GM12878 (cell line): ENCODE measurements around the gene IDH3G. TPM values are rescaled to one million over a fixed set of nuclear protein-coding genes. Genes with fewer than 3 reads are reported as not detected.
"Not testable (repeated sequence)": the region's sequence is repeated elsewhere in the genome, so short reads cannot be mapped to it uniquely, and the experiment has no call there.

Experiments
- ATAC-seq: fragments of 200-7000 bp; cut with Tn5 transposase; 3 replicates; pipeline ENCODE4 v1.9.1; 2020; ENCODE audit warnings: mild to moderate bottlenecking, moderate library complexity
- BruUV-seq: library from RNA; stranded (reverse); fragments of 400-500 nt; replicated peaks from 2 replicates; lab custom pipeline; 2021; lab: Mats Ljungman, UMichigan
- CTCF ChIA-PET: fragments of 300-600 bp; sonication (Branson Sonifier 250); formaldehyde crosslinking; extraction: SDS; loops from one replicate; lab custom pipeline; 2021; ENCODE audit warnings: inconsistent platforms; lab: Yijun Ruan, JAX
- POLR2A ChIA-PET: fragments of 350-600 bp; formaldehyde crosslinking; extraction: SDS; loops from one replicate; lab custom pipeline; 2021; ENCODE audit warnings: inconsistent platforms; lab: Charles Lee
- RAD21 ChIA-PET: fragments of 300-600 bp; sonication (Branson Sonifier 250); formaldehyde crosslinking; loops from one replicate; lab custom pipeline; 2023; ENCODE audit warnings: antibody characterized with exemption; ENCODE audit not compliant: unreplicated experiment; lab: Charles Lee
- SMC1A ChIA-PET: fragments of 300-600 bp; sonication (Branson Sonifier 250); formaldehyde crosslinking; loops from one replicate; lab custom pipeline; 2023; ENCODE audit not compliant: unreplicated experiment, uncharacterized antibody; lab: Charles Lee
- DNase-seq: peaks from one replicate; pipeline ENCODE4 v3.0.0-alpha.2; 2011; ENCODE audit warnings: low read depth, low spot score
- FAIRE-seq: peaks from 3 replicates; lab custom pipeline; 2011; peaks lifted over from hg19 to GRCh38; lab: Jason Lieb, UNC
- H2AFZ ChIP-seq: 2 replicates; pipeline ENCODE4 v1.6.0; 2011; ENCODE audit warnings: low read depth, low read length, control low read depth; ENCODE audit not compliant: control insufficient read depth
- H3K27ac ChIP-seq: 2 replicates; pipeline ENCODE4 v1.5.1; 2011; ENCODE audit warnings: control low read depth; ENCODE audit not compliant: control insufficient read depth, insufficient read depth
- H3K27me3 ChIP-seq, 2 experiments: replicated peaks in 1 of 2; 2 replicates each; pipeline versions ENCODE4 v1.6.0 to v1.6.1; 2011; ENCODE audit warnings: low read length in 1 of 2; ENCODE audit not compliant: control insufficient read depth in 2 of 2, insufficient read depth in 2 of 2
- H3K36me3 ChIP-seq, 2 experiments: 2 replicates each; pipeline ENCODE4 v1.5.1; 2011; ENCODE audit warnings: low read length in 1 of 2; ENCODE audit not compliant: control insufficient read depth in 2 of 2, insufficient read depth in 2 of 2
- H3K4me1 ChIP-seq: 2 replicates; pipeline ENCODE4 v1.6.1; 2011; ENCODE audit warnings: mild to moderate bottlenecking, low read length, moderate library complexity, mixed read lengths; ENCODE audit not compliant: control insufficient read depth, insufficient read depth
- H3K4me2 ChIP-seq: 2 replicates; pipeline ENCODE4 v1.6.0; 2011; ENCODE audit warnings: control low read depth; ENCODE audit not compliant: control insufficient read depth, insufficient read depth
- H3K4me3 ChIP-seq: fragments of 200-600 bp; sonication (generic); 2 replicates; pipeline ENCODE4 v1.5.1; 2016
- H3K79me2 ChIP-seq: 2 replicates; pipeline ENCODE4 v1.6.0; 2011; ENCODE audit warnings: low read length; ENCODE audit not compliant: control insufficient read depth, insufficient read depth
- H3K9ac ChIP-seq: 2 replicates; pipeline ENCODE4 v1.8.0; 2011; ENCODE audit warnings: low read length, control low read depth, mixed read lengths; ENCODE audit not compliant: control insufficient read depth, insufficient read depth
- H3K9me3 ChIP-seq: replicated peaks from 3 replicates; pipeline ENCODE4 v1.5.1; 2011; ENCODE audit warnings: mild to moderate bottlenecking, low read length; ENCODE audit not compliant: control insufficient read depth, insufficient read depth
- H4K20me1 ChIP-seq: 2 replicates; pipeline ENCODE4 v1.6.0; 2011; ENCODE audit not compliant: control insufficient read depth, insufficient read depth
- ATF7 ChIP-seq: fragments of 450-650 bp; IDR thresholded peaks from 2 replicates; pipeline ENCODE4 v1.6.1; 2016; ENCODE audit warnings: low read depth, mild to moderate bottlenecking
- BHLHE40 ChIP-seq, 2 experiments: fragments of 450-650 bp in 1 of 2; IDR thresholded peaks; 2 replicates each; pipeline ENCODE4 v1.6.1; 2011 to 2017; ENCODE audit warnings: low read depth in 2 of 2, borderline replicate concordance in 1 of 2, improper control_type of control experiment in 1 of 2, low read length in 1 of 2, mild to moderate bottlenecking in 1 of 2
- ZNF274 ChIP-seq: IDR thresholded peaks from one replicate; pipeline ENCODE4 v1.8.0; 2011; ENCODE audit not compliant: insufficient read length, insufficient read depth
- WGBS: methylation state at CpG from one replicate; pipeline ENCODE4 v1.1.6; 2016; ENCODE audit warnings: low lambda C conversion rate; ENCODE audit not compliant: insufficient replicate concordance, insufficient coverage; ENCODE audit errors: missing lambda C conversion rate; 5-methylcytosine and 5-hydroxymethylcytosine counted together
- in situ Hi-C: fragments of 300-500 bp; cut with MboI; formaldehyde crosslinking; loops from 9 replicates; pipeline ENCODE4 v1.14.3; 2018; ENCODE audit warnings: mixed read lengths
- intact Hi-C: fragments of 100-400 bp; cut with micrococcal nuclease; formaldehyde crosslinking; loops from one replicate; pipeline ENCODE4 v1.14.2; 2022; ENCODE audit not compliant: unreplicated experiment
- polyA plus RNA-seq, 11 experiments: library from polyadenylated mRNA; depleted of rRNA in 4 of 11; unstranded in 6 of 11; stranded (reverse) in 5 of 11; fragments of >200 nt; fragmentation: Nextera tagmentation in 4 of 11; fragmentation: Illumina TruSeq in 1 of 11; extraction: Ambion mirVana in 4 of 11; extraction: Trizol in 1 of 11; gene quantifications; 1 replicate in 1 of 11; 2 replicates in 10 of 11; pipeline versions ENCODE4 v1.2.1 to v1.2.3, GENCODE V29; 2011 to 2016; ENCODE audit warnings: inconsistent platforms in 2 of 11, missing spikeins in 2 of 11, low read depth in 1 of 11
- total RNA-seq, 4 experiments: library from RNA; depleted of rRNA in 3 of 4; stranded (reverse); fragments of >200 nt in 3 of 4; fragmentation: Illumina TruSeq in 1 of 4; extraction: Trizol in 1 of 4; gene quantifications; 2 replicates each; pipeline versions ENCODE4 v1.2.1 to v1.2.3, GENCODE V29; 2013 to 2021
- TF ChIP-seq, protein P1 (sequence below), 3 experiments: IDR thresholded peaks in 2 of 3; conservative IDR thresholded peaks in 1 of 3; 2 replicates each; pipeline ENCODE4 v1.5.1; 2011; ENCODE audit warnings: low read depth in 3 of 3, low read length in 3 of 3, mild to moderate bottlenecking in 3 of 3, control low read depth in 2 of 3, moderate library complexity in 2 of 3, inconsistent platforms in 1 of 3, mixed read lengths in 1 of 3; ENCODE audit not compliant: control insufficient read depth in 2 of 3, insufficient read depth in 1 of 3; ENCODE audit errors: extremely low read depth in 1 of 3
- TF ChIP-seq, protein P2 (sequence below): fragments of 450-650 bp; conservative IDR thresholded peaks from 2 replicates; pipeline ENCODE4 v1.6.1; 2017; ENCODE audit warnings: mild to moderate bottlenecking, moderate library complexity
- TF ChIP-seq, protein P3 (sequence below): IDR thresholded peaks from 2 replicates; pipeline ENCODE4 v1.6.1; 2012; ENCODE audit warnings: low read depth, low read length, improper control_type of control experiment

IDH3G gene
- total and polyA plus RNA-seq, 10 of the 15 experiments (the other 5 are each of a cell fraction or from before 2014, with no cell fraction given) = 26.3 to 102 (median 66.6) TPM

DNA sequence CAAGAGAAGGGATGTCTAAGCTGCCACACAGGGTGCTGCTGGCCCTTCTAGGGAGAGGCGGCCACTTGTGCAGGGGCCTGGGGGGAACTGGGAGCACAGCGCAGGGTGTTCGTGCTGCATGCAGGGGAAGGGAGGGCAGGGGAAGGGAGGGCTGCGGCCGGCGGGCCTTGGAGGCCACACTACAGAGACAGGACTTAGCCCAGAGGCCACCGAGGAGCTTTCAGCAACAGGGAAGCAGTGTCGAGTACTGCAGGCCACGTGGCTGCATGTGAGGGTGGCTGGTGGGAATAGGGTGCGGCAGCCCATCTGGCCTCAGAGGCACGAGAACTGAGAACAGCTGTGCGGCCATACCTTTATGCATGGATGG lies 49.1 kb downstream of the IDH3G start:
- CTCF ChIA-PET, H3K27me3 ChIP-seq, H3K9me3 ChIP-seq, FAIRE-seq, H3K36me3 ChIP-seq, SMC1A ChIA-PET, H3K79me2 ChIP-seq, intact Hi-C loops, H3K4me3 ChIP-seq, H3K4me2 ChIP-seq, H4K20me1 ChIP-seq, ATAC-seq, DNase-seq, H3K4me1 ChIP-seq, RAD21 ChIA-PET, BruUV-seq, POLR2A ChIA-PET, H2AFZ ChIP-seq, H3K27ac ChIP-seq, H3K9ac ChIP-seq, in situ Hi-C loops: not testable (repeated sequence)
- 44% methylated on average over 9 of the region's 12 CpGs for WGBS
- peak in 1 of 2 experiments; percentile 46; a peak in 1 of 4 replicates for TF ChIP-seq BHLHE40 (IDR thresholded peaks at IDR 0.05; ENCODE audit: borderline replicate concordance in 1 of 2, low read depth in 2 of 2, low read length in 1 of 2)
- TF ChIP-seq, all 136 proteins: peak for 1; not testable (repeated sequence) for 135

DNA sequence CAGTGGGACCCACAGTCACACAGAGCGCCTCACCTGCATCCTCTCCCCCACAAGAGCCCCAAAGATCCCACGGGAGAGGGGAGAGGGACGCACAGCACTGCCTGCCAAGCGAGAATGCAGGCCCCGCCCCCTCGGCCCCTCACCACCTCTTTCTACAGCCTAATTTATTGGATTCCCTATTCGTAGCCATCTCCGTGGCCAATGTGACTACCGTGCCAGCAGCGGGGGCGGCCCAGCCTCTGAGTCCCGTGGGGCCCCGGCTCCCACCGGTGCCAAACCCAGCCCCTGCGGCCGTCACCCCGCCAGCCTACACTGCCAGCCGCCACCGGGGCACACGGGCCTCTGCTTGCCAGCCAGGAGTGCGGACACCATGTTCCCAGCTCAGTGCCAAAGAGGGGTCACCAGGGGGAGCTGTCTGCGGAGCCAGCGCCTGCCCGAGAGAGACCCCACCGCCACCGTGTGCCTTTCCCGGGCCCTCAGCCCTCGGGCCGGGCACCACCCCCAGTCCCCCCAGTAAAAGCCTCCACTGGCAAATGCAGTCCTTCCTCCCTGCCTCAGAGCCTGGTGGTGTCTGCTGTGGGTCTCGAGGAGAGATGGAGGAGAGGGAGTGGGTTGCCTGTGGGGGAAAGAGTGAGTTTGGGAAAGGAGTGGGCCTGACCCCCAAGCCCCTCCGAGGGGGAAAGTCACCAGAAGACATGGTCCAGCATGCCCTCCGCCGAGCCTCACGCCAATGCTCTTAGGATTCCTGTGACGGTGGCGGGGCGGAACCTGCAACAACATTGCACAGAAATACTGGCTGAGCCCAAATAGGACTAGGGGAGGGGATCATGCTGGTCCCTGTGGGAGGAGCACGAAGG lies 49.7 kb downstream of the IDH3G start:
- DNase-seq = no peak
- Histone ChIP-seq H4K20me1 (no peaks in the 10 kb centered on the region), H3K9me3 (no peaks in the 10 kb centered on the region; the same call in 2 of the 3 replicates), H3K4me2 (no peak overlapping the region), H3K9ac (no peak overlapping the region), H3K27ac (no peak overlapping the region), H3K79me2 (no peaks in the 10 kb centered on the region), H3K4me3 (no peak overlapping the region), H2AFZ (no peak overlapping the region), H3K36me3 (no peaks in the 10 kb centered on the region), H3K27me3 (no peaks in the 10 kb centered on the region; a peak in 1 of 4 replicates), H3K4me1 (no peaks in the 10 kb centered on the region)
- no TSS peak for BruUV-seq
- TF ChIP-seq, protein P1, sequence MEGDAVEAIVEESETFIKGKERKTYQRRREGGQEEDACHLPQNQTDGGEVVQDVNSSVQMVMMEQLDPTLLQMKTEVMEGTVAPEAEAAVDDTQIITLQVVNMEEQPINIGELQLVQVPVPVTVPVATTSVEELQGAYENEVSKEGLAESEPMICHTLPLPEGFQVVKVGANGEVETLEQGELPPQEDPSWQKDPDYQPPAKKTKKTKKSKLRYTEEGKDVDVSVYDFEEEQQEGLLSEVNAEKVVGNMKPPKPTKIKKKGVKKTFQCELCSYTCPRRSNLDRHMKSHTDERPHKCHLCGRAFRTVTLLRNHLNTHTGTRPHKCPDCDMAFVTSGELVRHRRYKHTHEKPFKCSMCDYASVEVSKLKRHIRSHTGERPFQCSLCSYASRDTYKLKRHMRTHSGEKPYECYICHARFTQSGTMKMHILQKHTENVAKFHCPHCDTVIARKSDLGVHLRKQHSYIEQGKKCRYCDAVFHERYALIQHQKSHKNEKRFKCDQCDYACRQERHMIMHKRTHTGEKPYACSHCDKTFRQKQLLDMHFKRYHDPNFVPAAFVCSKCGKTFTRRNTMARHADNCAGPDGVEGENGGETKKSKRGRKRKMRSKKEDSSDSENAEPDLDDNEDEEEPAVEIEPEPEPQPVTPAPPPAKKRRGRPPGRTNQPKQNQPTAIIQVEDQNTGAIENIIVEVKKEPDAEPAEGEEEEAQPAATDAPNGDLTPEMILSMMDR (IDR thresholded peaks at IDR 0.05 in 2 of 3, conservative IDR thresholded peaks at IDR 0.05 in 1 of 3; ENCODE audit: control insufficient read depth in 2 of 3, extremely low read depth in 1 of 3, insufficient read depth in 1 of 3, low read depth in 3 of 3, low read length in 3 of 3) = peak in 2 of 3 experiments; percentile 14 to 38; a peak in 1 of 6 replicates
- TF ChIP-seq, protein P2, sequence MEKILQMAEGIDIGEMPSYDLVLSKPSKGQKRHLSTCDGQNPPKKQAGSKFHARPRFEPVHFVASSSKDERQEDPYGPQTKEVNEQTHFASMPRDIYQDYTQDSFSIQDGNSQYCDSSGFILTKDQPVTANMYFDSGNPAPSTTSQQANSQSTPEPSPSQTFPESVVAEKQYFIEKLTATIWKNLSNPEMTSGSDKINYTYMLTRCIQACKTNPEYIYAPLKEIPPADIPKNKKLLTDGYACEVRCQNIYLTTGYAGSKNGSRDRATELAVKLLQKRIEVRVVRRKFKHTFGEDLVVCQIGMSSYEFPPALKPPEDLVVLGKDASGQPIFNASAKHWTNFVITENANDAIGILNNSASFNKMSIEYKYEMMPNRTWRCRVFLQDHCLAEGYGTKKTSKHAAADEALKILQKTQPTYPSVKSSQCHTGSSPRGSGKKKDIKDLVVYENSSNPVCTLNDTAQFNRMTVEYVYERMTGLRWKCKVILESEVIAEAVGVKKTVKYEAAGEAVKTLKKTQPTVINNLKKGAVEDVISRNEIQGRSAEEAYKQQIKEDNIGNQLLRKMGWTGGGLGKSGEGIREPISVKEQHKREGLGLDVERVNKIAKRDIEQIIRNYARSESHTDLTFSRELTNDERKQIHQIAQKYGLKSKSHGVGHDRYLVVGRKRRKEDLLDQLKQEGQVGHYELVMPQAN = no peak
- no peak for TF ChIP-seq ATF7
- TF ChIP-seq, protein P3, sequence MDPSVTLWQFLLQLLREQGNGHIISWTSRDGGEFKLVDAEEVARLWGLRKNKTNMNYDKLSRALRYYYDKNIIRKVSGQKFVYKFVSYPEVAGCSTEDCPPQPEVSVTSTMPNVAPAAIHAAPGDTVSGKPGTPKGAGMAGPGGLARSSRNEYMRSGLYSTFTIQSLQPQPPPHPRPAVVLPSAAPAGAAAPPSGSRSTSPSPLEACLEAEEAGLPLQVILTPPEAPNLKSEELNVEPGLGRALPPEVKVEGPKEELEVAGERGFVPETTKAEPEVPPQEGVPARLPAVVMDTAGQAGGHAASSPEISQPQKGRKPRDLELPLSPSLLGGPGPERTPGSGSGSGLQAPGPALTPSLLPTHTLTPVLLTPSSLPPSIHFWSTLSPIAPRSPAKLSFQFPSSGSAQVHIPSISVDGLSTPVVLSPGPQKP = no peak
- no peak for TF ChIP-seq ZNF274
- 42% methylated on average over 38 of the region's 38 CpGs for WGBS
- POLR2A ChIA-PET = no interaction called here
- intact Hi-C loops (no loop called here), in situ Hi-C loops (no loop called here)
- RAD21 ChIA-PET = no interaction called here
- SMC1A ChIA-PET = no interaction called here
- no peak for ATAC-seq
- no peak for FAIRE-seq
- CTCF ChIA-PET = no interaction called here
